K562 (cell line): ENCODE data around the gene TP53BP2. TPM values are rescaled to one million over a fixed set of nuclear protein-coding genes. Genes with fewer than 3 reads are reported as not detected.

Source experiments
- ADNP ChIP-seq: fragments of 200-800 bp; sonication (Bioruptor generic); IDR thresholded peaks from 2 replicates; pipeline ENCODE4 v1.6.1; 2016; ENCODE audit warnings: missing genetic modification characterization, missing compliant biosample characterization
- BRF1 ChIP-seq: IDR thresholded peaks from 3 replicates; pipeline ENCODE4 v1.6.1; 2011; ENCODE audit warnings: borderline replicate concordance, mild to moderate bottlenecking; ENCODE audit not compliant: insufficient read length; ENCODE audit errors: extremely low read depth
- CCAR2 ChIP-seq: fragments of 200-400 bp; formaldehyde crosslinking; IDR thresholded peaks from 2 replicates; pipeline ENCODE4 v1.6.1; 2017; ENCODE audit warnings: mild to moderate bottlenecking, low read depth, low read length
- CHD1 ChIP-seq: fragments of 200-600 bp; sonication (generic); IDR thresholded peaks from one replicate; pipeline ENCODE4 v1.6.1; 2012; ENCODE audit warnings: mild to moderate bottlenecking, moderate library complexity, low read length, inconsistent platforms
- CHD4 ChIP-seq: fragments of 200-600 bp; sonication (generic); IDR thresholded peaks from 3 replicates; pipeline ENCODE4 v1.6.1; 2012; ENCODE audit warnings: low read depth, mild to moderate bottlenecking, mixed read lengths, low read length, inconsistent platforms; ENCODE audit not compliant: insufficient read depth, insufficient replicate concordance, poor library complexity, severe bottlenecking
- DDX20 ChIP-seq: fragments of 450-650 bp; IDR thresholded peaks from 2 replicates; pipeline ENCODE4 v1.6.1; 2016; ENCODE audit warnings: missing genetic modification characterization, low read depth, mild to moderate bottlenecking, missing compliant biosample characterization, moderate library complexity
- E2F3 ChIP-seq: fragments of 250-450 bp; sonication (Bioruptor Pico); IDR thresholded peaks from 2 replicates; pipeline ENCODE4 v1.4.0; 2020; ENCODE audit warnings: mild to moderate bottlenecking
- MAFK ChIP-seq: IDR thresholded peaks from 2 replicates; pipeline ENCODE4 v1.6.1; 2011; ENCODE audit warnings: low read length, improper control_type of control experiment
- MBD2 ChIP-seq: sonication (generic); IDR thresholded peaks from 2 replicates; pipeline ENCODE4 v1.6.1; 2016; ENCODE audit warnings: low read depth, borderline replicate concordance
- NCOR1 ChIP-seq: fragments of 450-650 bp; IDR thresholded peaks from 2 replicates; pipeline ENCODE4 v1.6.1; 2016; ENCODE audit warnings: mild to moderate bottlenecking, moderate library complexity
- NFATC3 ChIP-seq: fragments of 450-650 bp; IDR thresholded peaks from 2 replicates; pipeline ENCODE4 v1.6.1; 2017; ENCODE audit warnings: mild to moderate bottlenecking
- NFIC ChIP-seq: fragments of 450-650 bp; IDR thresholded peaks from 2 replicates; pipeline ENCODE4 v1.6.1; 2017; ENCODE audit warnings: mild to moderate bottlenecking, inconsistent platforms
- PHTF2 ChIP-seq: fragments of 250-450 bp; sonication (Bioruptor Pico); IDR thresholded peaks from 2 replicates; pipeline ENCODE4 v1.5.0; 2021; ENCODE audit warnings: mild to moderate bottlenecking
- RFX5 ChIP-seq: IDR thresholded peaks from 2 replicates; pipeline ENCODE4 v1.6.1; 2011; ENCODE audit warnings: low read depth, mild to moderate bottlenecking, improper control_type of control experiment, low read length
- RHOXF2B ChIP-seq: fragments of 250-450 bp; sonication (Bioruptor Pico); conservative IDR thresholded peaks from 2 replicates; pipeline ENCODE4 v1.5.1; 2021
- SIRT6 ChIP-seq: IDR thresholded peaks from one replicate; pipeline ENCODE4 v1.6.1; 2012; ENCODE audit warnings: low read depth, mild to moderate bottlenecking, control low read depth, inconsistent platforms, low read length, moderate library complexity
- SREBF2 ChIP-seq: sonication (generic); formaldehyde crosslinking; IDR thresholded peaks from 2 replicates; pipeline ENCODE4 v1.4.0; 2020; ENCODE audit warnings: mild to moderate bottlenecking, missing genetic modification reagents
- SRSF7 ChIP-seq: fragments of 200-400 bp; formaldehyde crosslinking; optimal IDR thresholded peaks from 2 replicates; pipeline ENCODE3; 2017; ENCODE audit warnings: mild to moderate bottlenecking, low read depth, low read length
- ZC3H4 ChIP-seq: sonication (generic); formaldehyde crosslinking; IDR thresholded peaks from 2 replicates; pipeline ENCODE4 v1.9.0; 2021; ENCODE audit warnings: missing genetic modification reagents, borderline replicate concordance
- ZNF175 ChIP-seq: fragments of 200-800 bp; sonication (Bioruptor generic); IDR thresholded peaks from 2 replicates; pipeline ENCODE4 v1.6.1; 2016; ENCODE audit warnings: low read depth, mild to moderate bottlenecking, missing genetic modification characterization, missing compliant biosample characterization
- ZNF217 ChIP-seq: sonication (generic); formaldehyde crosslinking; IDR thresholded peaks from 2 replicates; pipeline ENCODE4 v1.8.0; 2022; ENCODE audit warnings: mild to moderate bottlenecking, missing genetic modification reagents
- ZNF583 ChIP-seq: fragments of 250-450 bp; sonication (Bioruptor Pico); IDR thresholded peaks from 2 replicates; pipeline ENCODE4 v1.4.0; 2020
- polyA plus RNA-seq, 8 experiments: library from polyadenylated mRNA; depleted of rRNA in 4 of 8; stranded (reverse) in 5 of 8; unstranded in 3 of 8; fragments of >200 nt; fragmentation: Nextera tagmentation in 2 of 8; fragmentation: Illumina TruSeq in 1 of 8; extraction: Ambion mirVana in 2 of 8; extraction: Trizol in 1 of 8; gene quantifications; 2 replicates each; pipeline versions ENCODE4 v1.2.1 to v1.2.3, GENCODE V29; 2011 to 2014; ENCODE audit warnings: inconsistent platforms in 1 of 8, missing spikeins in 1 of 8
- total RNA-seq, 7 experiments: library from RNA; depleted of rRNA in 6 of 7; stranded (reverse); fragments of >200 nt in 6 of 7; fragmentation: Illumina TruSeq in 2 of 7; extraction: Trizol in 2 of 7; gene quantifications; 2 replicates each; pipeline versions ENCODE4 v1.2.1 to v1.2.3, GENCODE V29; 2011 to 2021; ENCODE audit warnings: low replicate concordance in 1 of 7
- TF ChIP-seq, protein P1 (sequence below): fragments of 450-650 bp; IDR thresholded peaks from one replicate; pipeline ENCODE4 v1.6.1; 2018; ENCODE audit warnings: mild to moderate bottlenecking, moderate library complexity; ENCODE audit not compliant: partially characterized antibody
- TF ChIP-seq, protein P2 (sequence below): fragments of 450-650 bp; IDR thresholded peaks from 2 replicates; pipeline ENCODE4 v1.6.1; 2017; ENCODE audit warnings: mild to moderate bottlenecking, moderate library complexity
- TF ChIP-seq, protein P3 (sequence below): fragments of 250-450 bp; sonication (Bioruptor Pico); IDR thresholded peaks from 2 replicates; pipeline ENCODE4 v1.4.0; 2020

The TP53BP2 gene
- total and polyA plus RNA-seq, 9 of the 15 experiments (the other 6 are each of a cell fraction or from before 2014, with no cell fraction given): 17.0 to 69.6 (median 40.1) TPM

DNA sequence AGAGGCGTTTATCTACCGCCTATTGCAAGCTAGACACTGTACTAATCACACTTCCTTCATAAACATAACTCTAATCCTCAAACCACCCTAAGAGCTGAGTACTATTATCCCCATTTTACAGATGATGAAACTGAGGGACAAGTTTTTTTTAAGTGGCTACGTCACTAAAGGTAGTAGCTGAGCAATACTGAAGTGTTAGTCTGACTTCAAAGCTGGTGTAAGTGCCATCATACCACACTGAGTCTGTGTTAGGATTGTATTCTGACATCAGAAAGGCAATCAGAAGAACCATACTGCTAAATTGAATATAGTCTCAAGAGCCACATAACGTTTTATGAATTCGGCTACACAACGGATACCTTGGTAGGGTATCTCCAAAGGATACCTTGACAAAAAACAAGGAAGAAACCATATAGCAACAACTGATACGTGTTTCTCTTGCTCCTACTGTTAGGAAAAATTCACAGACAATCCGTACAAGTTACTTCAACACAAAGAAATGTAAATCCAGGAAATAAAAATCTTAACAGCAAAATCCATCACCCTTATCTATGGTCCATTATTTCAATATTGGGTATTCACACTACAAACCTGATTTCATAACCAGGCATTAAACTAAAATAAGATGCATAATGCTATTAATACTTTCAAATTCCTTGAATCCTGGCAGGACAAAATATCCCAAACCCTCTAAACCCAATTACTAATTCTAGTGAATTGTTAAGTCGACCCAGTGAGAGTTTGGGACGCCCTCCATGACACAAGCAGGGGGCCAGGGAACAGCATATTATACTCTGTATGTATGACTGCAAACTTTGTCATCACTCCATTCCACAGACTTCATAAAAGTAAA lies 1.6 kb downstream of the TP53BP2 start (continued):
- no peak for TF ChIP-seq SRSF7
- TF ChIP-seq, protein P1, sequence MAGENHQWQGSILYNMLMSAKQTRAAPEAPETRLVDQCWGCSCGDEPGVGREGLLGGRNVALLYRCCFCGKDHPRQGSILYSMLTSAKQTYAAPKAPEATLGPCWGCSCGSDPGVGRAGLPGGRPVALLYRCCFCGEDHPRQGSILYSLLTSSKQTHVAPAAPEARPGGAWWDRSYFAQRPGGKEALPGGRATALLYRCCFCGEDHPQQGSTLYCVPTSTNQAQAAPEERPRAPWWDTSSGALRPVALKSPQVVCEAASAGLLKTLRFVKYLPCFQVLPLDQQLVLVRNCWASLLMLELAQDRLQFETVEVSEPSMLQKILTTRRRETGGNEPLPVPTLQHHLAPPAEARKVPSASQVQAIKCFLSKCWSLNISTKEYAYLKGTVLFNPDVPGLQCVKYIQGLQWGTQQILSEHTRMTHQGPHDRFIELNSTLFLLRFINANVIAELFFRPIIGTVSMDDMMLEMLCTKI: no peak
- no peak for TF ChIP-seq BRF1
- TF ChIP-seq DDX20 (tag): no peak
- TF ChIP-seq MAFK: no peak
- peak; percentile 97 for TF ChIP-seq CHD4
- no peak for TF ChIP-seq ZNF583 (CRISPR knock-in tag)
- no peak for TF ChIP-seq RFX5
- TF ChIP-seq, protein P2, sequence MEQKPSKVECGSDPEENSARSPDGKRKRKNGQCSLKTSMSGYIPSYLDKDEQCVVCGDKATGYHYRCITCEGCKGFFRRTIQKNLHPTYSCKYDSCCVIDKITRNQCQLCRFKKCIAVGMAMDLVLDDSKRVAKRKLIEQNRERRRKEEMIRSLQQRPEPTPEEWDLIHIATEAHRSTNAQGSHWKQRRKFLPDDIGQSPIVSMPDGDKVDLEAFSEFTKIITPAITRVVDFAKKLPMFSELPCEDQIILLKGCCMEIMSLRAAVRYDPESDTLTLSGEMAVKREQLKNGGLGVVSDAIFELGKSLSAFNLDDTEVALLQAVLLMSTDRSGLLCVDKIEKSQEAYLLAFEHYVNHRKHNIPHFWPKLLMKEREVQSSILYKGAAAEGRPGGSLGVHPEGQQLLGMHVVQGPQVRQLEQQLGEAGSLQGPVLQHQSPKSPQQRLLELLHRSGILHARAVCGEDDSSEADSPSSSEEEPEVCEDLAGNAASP: no peak
- TF ChIP-seq E2F3 (CRISPR knock-in tag): no peak
- no peak for TF ChIP-seq PHTF2 (CRISPR knock-in tag)
- no peak for TF ChIP-seq ZNF175 (CRISPR knock-in tag)
- TF ChIP-seq SIRT6: no peak
- TF ChIP-seq ADNP (tag): peak; percentile 96
- no peak for TF ChIP-seq CCAR2
- TF ChIP-seq MBD2: no peak
- no peak for TF ChIP-seq ZC3H4
- TF ChIP-seq SREBF2: no peak
- TF ChIP-seq RHOXF2B (CRISPR knock-in tag): no peak
- TF ChIP-seq CHD1: no peak
- TF ChIP-seq NFATC3: no peak
- peak; percentile 26; the same call in 1 of the 2 replicates for TF ChIP-seq NFIC
- no peak for TF ChIP-seq NCOR1
- TF ChIP-seq ZNF217: no peak
- TF ChIP-seq, protein P3, sequence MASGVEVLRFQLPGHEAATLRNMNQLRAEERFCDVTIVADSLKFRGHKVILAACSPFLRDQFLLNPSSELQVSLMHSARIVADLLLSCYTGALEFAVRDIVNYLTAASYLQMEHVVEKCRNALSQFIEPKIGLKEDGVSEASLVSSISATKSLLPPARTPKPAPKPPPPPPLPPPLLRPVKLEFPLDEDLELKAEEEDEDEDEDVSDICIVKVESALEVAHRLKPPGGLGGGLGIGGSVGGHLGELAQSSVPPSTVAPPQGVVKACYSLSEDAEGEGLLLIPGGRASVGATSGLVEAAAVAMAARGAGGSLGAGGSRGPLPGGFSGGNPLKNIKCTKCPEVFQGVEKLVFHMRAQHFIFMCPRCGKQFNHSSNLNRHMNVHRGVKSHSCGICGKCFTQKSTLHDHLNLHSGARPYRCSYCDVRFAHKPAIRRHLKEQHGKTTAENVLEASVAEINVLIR: no peak
